ENCODE measurements around the gene AGBL5. TPM values are rescaled to one million over a fixed set of nuclear protein-coding genes. Genes with fewer than 3 reads are reported as not detected.

AGBL5 gene
- total and polyA plus RNA-seq, 2 of the 13 experiments (the other 11 are each of a cell fraction or from before 2014, with no cell fraction given), result 55.9 to 73.3 TPM

- TF ChIP-seq MTA1 (CRISPR knock-in tag; IDR thresholded peaks at IDR 0.05; ENCODE audit: borderline replicate concordance) (no peak), ZNF687 (CRISPR knock-in tag; IDR thresholded peaks at IDR 0.05) (peak; percentile 98; the same call in 1 of the 2 replicates), ZNF670 (CRISPR knock-in tag; IDR thresholded peaks at IDR 0.05; ENCODE audit: borderline replicate concordance) (no peak), FOXO1 (CRISPR knock-in tag; IDR thresholded peaks at IDR 0.05) (no peak), YEATS2 (CRISPR knock-in tag; IDR thresholded peaks at IDR 0.05; ENCODE audit: borderline replicate concordance) (no peak; the same call in 1 of the 2 replicates), FOXA1 (IDR thresholded peaks at IDR 0.05) (no peak), FOXA1 (CRISPR knock-in tag; IDR thresholded peaks at IDR 0.05) (no peak), MEIS2 (CRISPR knock-in tag; IDR thresholded peaks at IDR 0.05) (no peak; the same call in 1 of the 2 replicates), HMG20B (CRISPR knock-in tag; conservative IDR thresholded peaks at IDR 0.05) (no peak), DMAP1 (CRISPR knock-in tag; IDR thresholded peaks at IDR 0.05) (no peak), ZNF513 (CRISPR knock-in tag; conservative IDR thresholded peaks at IDR 0.05) (no peak), ERF (CRISPR knock-in tag; IDR thresholded peaks at IDR 0.05) (no peak; the same call in 1 of the 2 replicates), ISX (CRISPR knock-in tag; conservative IDR thresholded peaks at IDR 0.05) (no peak), SIN3B (IDR thresholded peaks at IDR 0.05; ENCODE audit: low read length) (no peak), ZNF572 (CRISPR knock-in tag; IDR thresholded peaks at IDR 0.05) (0 out of 2 replicates have a peak, but pooled peaks have one; percentile 29), MXD4 (CRISPR knock-in tag; IDR thresholded peaks at IDR 0.05) (peak; percentile 6; the same call in 1 of the 2 replicates)
- TF ChIP-seq, protein P1, sequence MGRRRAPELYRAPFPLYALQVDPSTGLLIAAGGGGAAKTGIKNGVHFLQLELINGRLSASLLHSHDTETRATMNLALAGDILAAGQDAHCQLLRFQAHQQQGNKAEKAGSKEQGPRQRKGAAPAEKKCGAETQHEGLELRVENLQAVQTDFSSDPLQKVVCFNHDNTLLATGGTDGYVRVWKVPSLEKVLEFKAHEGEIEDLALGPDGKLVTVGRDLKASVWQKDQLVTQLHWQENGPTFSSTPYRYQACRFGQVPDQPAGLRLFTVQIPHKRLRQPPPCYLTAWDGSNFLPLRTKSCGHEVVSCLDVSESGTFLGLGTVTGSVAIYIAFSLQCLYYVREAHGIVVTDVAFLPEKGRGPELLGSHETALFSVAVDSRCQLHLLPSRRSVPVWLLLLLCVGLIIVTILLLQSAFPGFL (CRISPR knock-in tag; IDR thresholded peaks at IDR 0.05), result no peak
Measured at GRCh38 chr2:27049422-27050280, 1.8 kb upstream of the AGBL5 start (continued).

Data from HepG2 (cell line).